ENCODE data around the gene CHST12.
"Not testable (repeated sequence)": the region's sequence is repeated elsewhere in the genome, so short reads cannot be mapped to it uniquely, and the experiment has no call there.

Gene CHST12

DNA sequence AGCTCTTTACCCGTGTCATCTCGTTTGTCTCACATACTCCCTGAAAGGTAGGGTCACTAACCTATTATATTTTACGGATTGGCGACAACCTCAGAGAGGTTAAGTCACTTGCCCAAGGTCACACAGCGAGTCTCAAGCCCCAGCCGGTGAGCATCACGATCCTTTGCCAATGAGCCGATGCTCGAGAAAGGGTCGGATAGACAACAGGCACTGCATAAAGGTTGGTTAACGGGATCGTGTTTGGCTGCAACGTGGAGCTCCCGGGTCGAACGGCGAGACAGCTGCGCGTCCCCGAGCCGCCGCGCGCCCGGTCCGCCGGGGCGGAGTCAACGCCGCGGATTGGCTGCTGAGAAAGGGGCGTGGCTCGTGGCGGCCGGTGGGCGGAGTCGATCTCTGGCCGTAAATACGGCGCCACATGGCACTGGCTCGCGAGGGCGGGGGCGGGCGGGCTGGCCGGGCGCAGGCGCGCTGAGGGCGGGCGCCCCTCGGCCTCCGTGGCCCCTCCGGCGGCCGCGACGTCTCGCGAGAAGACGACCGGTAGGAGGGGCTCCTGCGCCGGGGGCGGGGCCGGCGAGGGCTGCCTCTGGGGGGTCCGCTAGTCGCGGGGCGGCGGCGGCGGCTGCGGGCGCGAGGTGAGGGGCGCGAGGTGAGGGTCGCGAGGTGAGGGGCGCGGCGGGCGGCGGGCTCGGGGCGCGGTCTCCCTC is at the start of gene CHST12:
TSS of gene CHST12 (plus strand) at position 598 of the 704 bp plus-strand sequence. CDS start 29,029 bp downstream, outside the sequence.
- peak; percentile 99 for DNase-seq (ENCODE audit: low spot score)

DNA sequence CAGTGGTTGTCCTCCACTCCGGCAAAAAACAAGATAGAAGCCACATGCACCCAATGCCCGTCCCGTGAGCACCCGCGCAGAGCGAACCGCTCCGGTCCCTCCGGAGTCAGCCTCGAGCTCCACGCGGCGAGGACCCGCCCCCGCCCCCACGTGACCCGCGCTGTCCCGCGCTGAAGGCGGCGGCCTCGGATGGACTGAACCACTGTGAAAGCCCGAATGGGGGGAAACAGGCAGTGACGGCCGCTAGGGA is 49.5 kb upstream of the CHST12 start:
- DNase-seq (ENCODE audit: low spot score): peak; percentile 96

GRCh38 chr7:2354186-2354938 is 49.0 kb upstream of the CHST12 start, which contains the start of gene EIF3B:
TSS of gene EIF3B (plus strand) at chr7:2354827. CDS start at chr7:2354922, 95 bp downstream.
- peak; percentile 94 for DNase-seq (ENCODE audit: low spot score)

DNA sequence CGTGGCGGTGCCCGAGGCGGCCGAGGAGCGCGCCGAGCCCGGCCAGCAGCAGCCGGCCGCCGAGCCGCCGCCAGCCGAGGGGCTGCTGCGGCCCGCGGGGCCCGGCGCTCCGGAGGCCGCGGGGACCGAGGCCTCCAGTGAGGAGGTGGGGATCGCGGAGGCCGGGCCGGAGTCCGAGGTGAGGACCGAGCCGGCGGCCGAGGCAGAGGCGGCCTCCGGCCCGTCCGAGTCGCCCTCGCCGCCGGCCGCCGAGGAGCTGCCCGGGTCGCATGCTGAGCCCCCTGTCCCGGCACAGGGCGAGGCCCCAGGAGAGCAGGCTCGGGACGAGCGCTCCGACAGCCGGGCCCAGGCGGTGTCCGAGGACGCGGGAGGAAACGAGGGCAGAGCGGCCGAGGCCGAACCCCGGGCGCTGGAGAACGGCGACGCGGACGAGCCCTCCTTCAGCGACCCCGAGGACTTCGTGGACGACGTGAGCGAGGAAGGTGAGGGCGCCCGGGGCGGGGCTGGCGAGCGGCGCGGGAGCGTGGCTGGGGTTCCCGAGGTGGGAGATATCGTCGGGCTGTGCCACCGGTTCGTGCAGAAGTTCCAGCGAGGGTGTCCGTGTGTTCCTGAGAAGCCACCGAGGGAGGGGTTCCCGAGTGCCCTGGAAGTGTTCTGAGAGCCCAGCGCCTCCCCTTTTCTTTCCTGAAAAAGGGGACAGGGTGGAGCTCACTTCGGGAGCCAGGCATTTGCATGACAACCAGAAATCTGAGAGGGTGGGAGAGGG is 48.3 kb upstream of the CHST12 start:
- peak; percentile 13 for DNase-seq (ENCODE audit: low spot score)

GRCh38 chr7:2355705-2356008 is 47.8 kb upstream of the CHST12 start:
- DNase-seq (ENCODE audit: low spot score): no peak

DNA sequence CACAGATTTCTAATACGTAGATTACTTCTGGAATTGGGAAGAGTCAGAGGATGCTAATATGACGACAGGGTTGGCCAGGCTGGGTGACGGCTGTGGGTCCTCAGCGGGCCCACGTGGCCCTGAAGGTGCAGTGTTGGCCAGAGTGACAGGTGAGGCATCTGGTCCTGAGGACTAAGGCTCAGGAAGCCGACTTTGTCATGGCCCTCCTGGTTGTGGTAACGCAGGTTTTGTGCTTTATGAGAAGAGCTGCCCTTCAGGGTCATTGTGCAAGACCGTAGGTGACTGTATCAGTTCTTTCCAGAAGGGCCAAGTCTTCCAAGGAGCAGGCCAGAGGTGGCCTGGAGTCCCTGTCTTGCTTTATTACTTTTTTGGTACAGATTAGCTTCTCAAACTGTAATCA is 46.2 kb upstream of the CHST12 start:
- no peak for DNase-seq (ENCODE audit: low spot score)

DNA sequence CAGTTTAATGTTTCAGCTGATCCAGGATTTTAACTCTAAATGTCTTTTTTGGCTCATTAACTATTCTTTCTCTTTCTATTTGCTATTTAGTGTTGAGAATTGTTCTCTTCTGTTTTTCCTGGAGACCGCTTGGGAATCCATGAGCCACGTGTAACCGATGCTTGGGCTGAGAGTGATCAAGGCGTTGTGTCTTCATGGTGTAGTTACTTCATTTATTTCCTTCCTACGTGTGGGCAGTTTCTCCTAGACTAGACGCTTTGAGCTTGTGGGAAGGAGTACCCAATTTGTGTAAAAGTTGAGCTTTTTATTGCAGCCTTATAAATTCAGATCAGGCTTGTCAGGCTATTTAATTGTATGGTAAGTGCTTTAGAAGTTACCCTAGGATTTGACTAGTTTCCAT is 45.8 kb upstream of the CHST12 start:
- no peak for DNase-seq (ENCODE audit: low spot score)

GRCh38 chr7:2358968-2359527 is 44.4 kb upstream of the CHST12 start:
- DNase-seq (ENCODE audit: low spot score): no peak

DNA sequence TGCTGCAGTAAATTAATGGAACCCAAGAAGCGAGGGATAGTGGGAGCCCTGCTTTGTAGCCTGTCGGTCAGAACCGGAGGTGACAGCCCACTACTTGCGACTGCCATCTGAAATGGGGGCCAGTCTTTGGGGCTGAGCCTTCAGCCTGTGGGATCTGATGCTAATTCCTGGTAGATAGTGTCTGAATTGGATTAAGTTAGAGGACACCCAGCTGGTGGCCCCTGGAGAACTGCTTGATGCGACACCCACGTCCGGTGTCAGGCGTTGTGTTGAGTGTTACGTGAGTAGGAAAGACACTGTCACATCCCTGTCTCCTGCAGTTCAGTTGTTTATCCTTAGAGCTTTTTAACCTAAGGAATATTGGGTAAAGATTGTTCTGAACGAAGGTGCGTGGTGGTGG is 43.8 kb upstream of the CHST12 start:
- no peak for DNase-seq (ENCODE audit: low spot score)

- no peak for DNase-seq (ENCODE audit: low spot score)
Observed at GRCh38 chr7:2360796-2361195, 42.6 kb upstream of the CHST12 start.

DNA sequence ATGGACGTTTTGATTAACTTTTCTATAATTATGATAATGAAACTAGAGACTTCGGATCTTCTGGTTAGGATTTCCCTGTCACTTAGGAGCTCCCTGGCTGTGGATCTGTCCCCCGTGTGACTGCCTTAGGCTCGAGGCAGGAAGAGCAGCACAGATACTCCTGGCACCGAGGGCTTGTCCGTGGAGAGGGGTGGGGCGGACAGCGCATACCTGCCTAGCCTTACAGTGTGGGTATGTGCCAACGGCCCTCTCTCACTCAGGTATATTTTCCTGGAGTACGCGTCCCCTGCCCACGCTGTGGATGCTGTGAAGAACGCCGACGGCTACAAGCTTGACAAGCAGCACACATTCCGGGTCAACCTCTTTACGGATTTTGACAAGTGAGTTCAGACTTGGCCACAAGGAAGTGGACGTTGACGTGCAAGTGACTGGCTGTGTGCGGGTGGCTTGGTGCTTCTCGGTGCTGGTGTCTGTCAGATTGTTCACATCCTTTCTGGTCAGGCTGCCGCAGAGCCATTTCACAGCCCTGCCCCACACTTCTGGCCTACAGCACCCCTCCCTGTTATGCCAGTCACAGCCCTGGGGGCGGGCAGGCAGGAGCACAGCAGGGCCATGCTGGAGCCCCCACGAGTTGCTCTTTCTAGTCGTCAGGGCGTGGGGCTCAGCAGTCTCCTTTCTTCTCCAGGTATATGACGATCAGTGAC is 40.9 kb upstream of the CHST12 start:
- DNase-seq (ENCODE audit: low spot score): no peak

DNA sequence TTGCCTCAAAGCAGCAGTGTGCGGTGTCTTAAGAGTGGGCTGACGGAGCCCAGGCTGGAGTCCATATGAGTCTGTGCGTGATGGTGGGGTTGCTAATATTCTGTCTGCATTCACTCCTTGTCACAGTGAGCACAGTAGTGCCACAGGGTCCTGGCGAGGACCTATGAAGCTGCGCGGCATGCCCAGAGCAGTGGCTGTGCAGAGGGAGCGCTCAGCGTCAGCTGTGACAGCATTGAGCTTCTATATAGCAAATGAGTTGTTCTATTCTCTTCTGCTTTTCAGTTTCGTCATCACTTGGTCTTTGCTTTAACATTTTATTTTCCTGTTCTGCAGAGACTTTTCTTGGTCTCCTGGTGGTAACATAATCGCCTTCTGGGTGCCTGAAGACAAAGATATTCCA is 34.3 kb upstream of the CHST12 start:
- no peak for DNase-seq (ENCODE audit: low spot score)

GRCh38 chr7:2371329-2371728 is 32.1 kb upstream of the CHST12 start:
- no peak for DNase-seq (ENCODE audit: low spot score)

DNA sequence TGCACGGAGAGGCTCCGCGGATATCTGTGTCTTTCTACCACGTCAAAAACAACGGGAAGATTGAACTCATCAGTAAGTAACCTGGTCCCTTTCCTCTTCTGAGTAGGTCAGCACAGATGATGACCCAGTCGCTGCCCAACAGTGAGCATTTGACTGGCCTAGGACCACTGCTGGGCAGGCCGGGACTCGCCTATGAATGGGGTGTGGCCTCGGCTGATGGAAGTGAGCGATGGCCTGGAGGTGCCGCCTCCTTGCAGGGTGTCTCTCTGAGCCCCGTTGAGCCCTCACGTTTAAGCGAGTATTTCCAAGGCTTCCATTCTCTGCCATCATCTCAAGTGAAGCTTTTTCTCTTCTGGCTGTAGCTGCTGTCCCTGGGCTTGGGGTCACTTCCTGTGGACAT is 30.7 kb upstream of the CHST12 start:
- no peak for DNase-seq (ENCODE audit: low spot score)

GRCh38 chr7:2373124-2373556 is 30.3 kb upstream of the CHST12 start:
- no peak for DNase-seq (ENCODE audit: low spot score)

DNA sequence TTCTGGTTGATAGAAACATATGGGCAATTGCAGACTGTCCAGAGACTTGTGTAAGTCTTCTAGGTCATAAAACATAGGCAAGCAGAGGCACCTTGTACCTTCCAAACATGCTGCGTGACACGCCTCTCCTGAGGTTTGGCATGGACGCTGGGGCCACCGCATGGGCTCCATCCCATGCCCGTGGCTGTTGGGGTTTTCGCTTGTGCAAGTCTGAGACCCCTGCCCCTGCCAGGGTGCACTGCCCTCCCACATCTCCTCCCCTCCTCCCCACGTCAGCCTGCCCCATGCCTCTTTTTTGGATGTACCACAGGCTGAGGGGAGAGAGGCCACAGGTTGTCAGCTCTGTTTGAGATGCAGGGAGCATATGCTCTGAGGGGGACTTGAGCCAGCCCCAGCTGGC is 29.8 kb upstream of the CHST12 start:
- no peak for DNase-seq (ENCODE audit: low spot score)

GRCh38 chr7:2374401-2374800 is 29.0 kb upstream of the CHST12 start:
- DNase-seq (ENCODE audit: low spot score): no peak

DNA sequence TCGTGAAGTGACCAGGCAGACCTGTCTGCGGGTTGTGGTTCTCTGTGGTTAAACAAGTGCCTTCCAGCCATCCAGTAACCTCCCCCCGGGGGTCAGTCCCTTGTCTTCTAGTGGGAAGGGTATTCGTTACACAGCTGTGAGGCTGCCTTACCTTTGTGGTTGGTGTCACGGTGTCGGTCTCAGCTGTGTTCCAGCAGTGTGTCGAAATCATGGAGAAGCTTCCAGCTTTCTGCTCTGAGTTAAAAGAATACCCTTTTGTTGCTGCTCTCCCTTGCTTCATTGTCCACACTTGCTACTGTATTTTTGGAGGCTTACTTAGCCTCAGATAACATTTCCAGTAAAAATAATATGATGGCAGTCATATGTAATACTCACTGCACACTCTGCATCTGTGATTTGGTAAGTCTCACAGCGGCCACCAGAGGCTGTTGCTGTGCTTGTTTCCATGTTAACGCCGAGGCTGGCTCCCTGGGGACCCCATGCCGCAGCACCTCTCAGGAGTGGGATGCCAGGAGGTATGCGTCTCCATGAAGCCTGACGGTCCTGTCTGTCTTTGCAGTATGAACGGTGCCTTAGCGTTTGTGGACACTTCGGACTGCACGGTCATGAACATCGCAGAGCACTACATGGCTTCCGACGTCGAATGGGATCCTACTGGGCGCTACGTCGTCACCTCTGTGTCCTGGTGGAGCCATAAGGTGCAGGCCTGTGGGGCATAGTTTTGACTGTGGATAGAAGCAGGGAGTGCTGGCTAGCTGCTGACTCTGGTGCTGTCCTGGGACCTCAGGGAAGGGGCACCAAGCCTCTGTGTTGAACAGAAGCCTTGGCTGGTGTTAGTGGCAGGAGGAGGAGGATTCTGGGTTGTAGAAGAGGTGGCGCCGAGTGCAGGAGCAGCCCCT is 28.3 kb upstream of the CHST12 start:
- no peak for DNase-seq (ENCODE audit: low spot score)

GRCh38 chr7:2376351-2377154 is 26.9 kb upstream of the CHST12 start:
- no peak for DNase-seq (ENCODE audit: low spot score)

DNA sequence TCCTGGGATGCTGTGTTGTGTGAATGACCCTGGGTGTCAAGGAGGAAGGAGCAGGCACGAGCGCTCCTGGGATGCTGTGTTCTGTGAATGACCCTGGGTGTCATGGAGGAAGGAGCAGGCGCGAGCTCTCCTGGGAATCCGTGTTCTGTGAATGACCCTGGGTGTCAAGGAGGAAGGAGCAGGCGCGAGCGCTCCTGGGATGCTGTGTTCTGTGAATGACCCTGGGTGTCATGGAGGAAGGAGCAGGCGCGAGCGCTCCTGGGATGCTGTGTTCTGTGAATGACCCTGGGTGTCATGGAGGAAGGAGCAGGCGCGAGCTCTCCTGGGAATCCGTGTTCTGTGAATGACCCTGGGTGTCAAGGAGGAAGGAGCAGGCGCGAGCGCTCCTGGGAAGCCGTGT is 25.9 kb upstream of the CHST12 start:
- not testable (repeated sequence) for DNase-seq (ENCODE audit: low spot score)

Measured in germinal center (tissue), 1 donor.